Fibroblast of lung (primary cell): ENCODE data around the gene MPRIP. TPM values are rescaled to one million over a fixed set of nuclear protein-coding genes. Genes with fewer than 3 reads are reported as not detected.

ENCODE experiments used
- DNase-seq, 2 donors: peaks; one replicate each; pipeline versions ENCODE4 v3.0.0 to v3.0.0-alpha.2; 2010; ENCODE audit warnings: low read depth in 2 of 2
- H2AFZ ChIP-seq: 2 replicates; pipeline ENCODE4 v1.5.1; 2012; ENCODE audit warnings: low read length, control low read depth, inconsistent platforms
- H3K27ac ChIP-seq: 2 replicates; pipeline ENCODE4 v1.5.1; 2011; ENCODE audit warnings: low read length, control low read depth; ENCODE audit not compliant: insufficient read depth
- H3K27me3 ChIP-seq: 2 replicates; pipeline ENCODE4 v1.5.1; 2011; ENCODE audit warnings: mild to moderate bottlenecking, low read length; ENCODE audit not compliant: control insufficient read depth, insufficient read depth
- H3K36me3 ChIP-seq: 2 replicates; pipeline ENCODE4 v1.5.1; 2011; ENCODE audit warnings: low read length; ENCODE audit not compliant: control insufficient read depth, insufficient read depth
- H3K4me1 ChIP-seq: 2 replicates; pipeline ENCODE4 v1.5.1; 2011; ENCODE audit warnings: low read length; ENCODE audit not compliant: control insufficient read depth, insufficient read depth; ENCODE audit errors: extremely low read depth
- H3K4me2 ChIP-seq: 2 replicates; pipeline ENCODE4 v1.5.1; 2011; ENCODE audit warnings: low read length, control low read depth; ENCODE audit not compliant: insufficient read depth; ENCODE audit errors: extremely low read depth
- H3K4me3 ChIP-seq, 4 experiments: fragments of 200-600 bp in 1 of 4; sonication (generic) in 1 of 4; replicated peaks in 1 of 4; 2 replicates each; pipeline ENCODE4 v1.5.1; 2011 to 2016; ENCODE audit warnings: low read length in 4 of 4, low read depth in 3 of 4, mild to moderate bottlenecking in 3 of 4, control low read depth in 2 of 4, inconsistent platforms in 1 of 4, mixed read lengths in 1 of 4; ENCODE audit not compliant: insufficient read depth in 1 of 4; ENCODE audit errors: control extremely low read depth in 1 of 4
- H3K79me2 ChIP-seq: 2 replicates; pipeline ENCODE4 v1.5.1; 2012; ENCODE audit warnings: mild to moderate bottlenecking, low read length, inconsistent platforms; ENCODE audit not compliant: control insufficient read depth, insufficient read depth
- H3K9ac ChIP-seq: 2 replicates; pipeline ENCODE4 v1.5.1; 2011; ENCODE audit warnings: mild to moderate bottlenecking, low read length, control low read depth; ENCODE audit not compliant: insufficient read depth
- H3K9me3 ChIP-seq: 2 replicates; pipeline ENCODE4 v1.5.1; 2012; ENCODE audit warnings: low read depth, low read length; ENCODE audit not compliant: control insufficient read depth, insufficient read depth
- H4K20me1 ChIP-seq: 2 replicates; pipeline ENCODE4 v1.5.1; 2011; ENCODE audit warnings: low read length; ENCODE audit not compliant: control insufficient read depth, insufficient read depth; ENCODE audit errors: extremely low read depth
- EZH2 ChIP-seq: IDR thresholded peaks from 2 replicates; pipeline ENCODE4 v1.5.1; 2012; ENCODE audit warnings: low read length, control low read depth, mild to moderate bottlenecking; ENCODE audit errors: missing control alignments
- polyA plus RNA-seq, 2 donors: library from polyadenylated mRNA; depleted of rRNA in 1 of 2; stranded (reverse) in 1 of 2; unstranded in 1 of 2; fragments of >200 nt; gene quantifications; 2 replicates each; pipeline ENCODE4 v1.2.1, GENCODE V29; 2011 to 2012; ENCODE audit warnings: missing spikeins in 1 of 2
- total RNA-seq: library from RNA; depleted of rRNA; stranded (reverse); fragments of >200 nt; gene quantifications from 2 replicates; pipeline ENCODE4 v1.2.1, GENCODE V29; 2014
- TF ChIP-seq, protein P1 (sequence below), 2 donors: IDR thresholded peaks in 1 of 2; conservative IDR thresholded peaks in 1 of 2; 1 replicate in 1 of 2; 2 replicates in 1 of 2; pipeline ENCODE4 v1.5.1; 2011 to 2012; ENCODE audit warnings: low read length in 2 of 2, control low read depth in 1 of 2, inconsistent platforms in 1 of 2, low read depth in 1 of 2, mild to moderate bottlenecking in 1 of 2

The MPRIP gene
- total and polyA plus RNA-seq, 2 donors (not counting 1 experiment from before 2014, with no cell fraction given), result 104 to 124 TPM

DNA sequence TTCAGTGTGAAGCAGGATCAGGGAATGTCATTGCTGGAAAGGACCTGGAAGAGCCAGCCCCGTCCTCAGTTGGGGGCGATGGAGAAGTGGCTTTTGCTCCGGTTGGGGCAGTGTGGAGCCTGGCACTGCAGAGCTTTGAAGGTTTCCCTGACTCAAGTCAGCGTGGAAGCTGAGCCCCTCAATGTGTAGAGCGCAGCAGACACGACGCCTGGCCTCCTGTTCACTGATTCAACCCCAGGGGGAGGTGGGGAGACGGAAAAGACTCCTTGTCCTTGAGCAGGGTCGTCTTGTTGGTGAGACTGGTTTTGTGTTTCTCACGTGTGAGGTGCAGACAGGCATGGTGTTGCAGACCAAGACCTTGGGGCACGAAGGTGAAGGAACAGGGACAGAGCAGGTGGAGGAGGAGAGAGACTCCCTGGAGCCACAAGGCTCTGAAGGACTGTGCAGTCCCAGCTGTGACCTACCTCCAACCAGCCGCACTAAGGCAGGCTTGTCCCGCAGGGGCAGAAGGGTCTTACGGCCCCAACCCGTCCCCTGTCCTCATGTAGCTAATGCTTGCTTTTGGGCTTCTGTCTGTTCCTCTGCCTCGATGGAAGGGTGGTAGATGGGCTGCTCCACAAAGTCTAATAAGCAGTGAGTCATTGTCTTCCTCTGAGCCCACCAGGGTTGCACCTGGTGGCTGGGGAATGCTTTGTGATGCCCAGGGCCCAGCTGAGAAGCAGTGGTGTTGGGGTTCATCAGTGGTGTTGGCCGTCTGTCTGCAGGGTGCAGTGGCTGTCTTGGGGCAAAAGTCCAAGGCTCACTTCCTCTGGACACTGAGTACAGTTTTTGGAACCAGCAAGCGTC, 47.8 kb downstream of the MPRIP start:
- H3K27ac ChIP-seq, result no peak overlapping the region
- peaks cover 66% of the 10 kb centered on the region for H3K79me2 ChIP-seq
- no peak for TF ChIP-seq EZH2
- TF ChIP-seq, protein P1, sequence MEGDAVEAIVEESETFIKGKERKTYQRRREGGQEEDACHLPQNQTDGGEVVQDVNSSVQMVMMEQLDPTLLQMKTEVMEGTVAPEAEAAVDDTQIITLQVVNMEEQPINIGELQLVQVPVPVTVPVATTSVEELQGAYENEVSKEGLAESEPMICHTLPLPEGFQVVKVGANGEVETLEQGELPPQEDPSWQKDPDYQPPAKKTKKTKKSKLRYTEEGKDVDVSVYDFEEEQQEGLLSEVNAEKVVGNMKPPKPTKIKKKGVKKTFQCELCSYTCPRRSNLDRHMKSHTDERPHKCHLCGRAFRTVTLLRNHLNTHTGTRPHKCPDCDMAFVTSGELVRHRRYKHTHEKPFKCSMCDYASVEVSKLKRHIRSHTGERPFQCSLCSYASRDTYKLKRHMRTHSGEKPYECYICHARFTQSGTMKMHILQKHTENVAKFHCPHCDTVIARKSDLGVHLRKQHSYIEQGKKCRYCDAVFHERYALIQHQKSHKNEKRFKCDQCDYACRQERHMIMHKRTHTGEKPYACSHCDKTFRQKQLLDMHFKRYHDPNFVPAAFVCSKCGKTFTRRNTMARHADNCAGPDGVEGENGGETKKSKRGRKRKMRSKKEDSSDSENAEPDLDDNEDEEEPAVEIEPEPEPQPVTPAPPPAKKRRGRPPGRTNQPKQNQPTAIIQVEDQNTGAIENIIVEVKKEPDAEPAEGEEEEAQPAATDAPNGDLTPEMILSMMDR (conservative IDR thresholded peaks at IDR 0.05 in 1 of 2, IDR thresholded peaks at IDR 0.05 in 1 of 2; ENCODE audit: low read depth in 1 of 2, low read length in 2 of 2), result no peak
- no peaks in the 10 kb centered on the region for H3K4me1 ChIP-seq
- no peaks in the 10 kb centered on the region for H3K27me3 ChIP-seq
- H3K36me3 ChIP-seq, result peaks cover 2% of the 10 kb centered on the region
- H2AFZ ChIP-seq, result no peak overlapping the region
- H3K9ac ChIP-seq, result no peak overlapping the region
- no peak for DNase-seq
- no peak overlapping the region for H3K4me2 ChIP-seq
- no peak overlapping the region for H3K4me3 ChIP-seq
- H3K9me3 ChIP-seq, result no peaks in the 10 kb centered on the region
- no peaks in the 10 kb centered on the region for H4K20me1 ChIP-seq

DNA sequence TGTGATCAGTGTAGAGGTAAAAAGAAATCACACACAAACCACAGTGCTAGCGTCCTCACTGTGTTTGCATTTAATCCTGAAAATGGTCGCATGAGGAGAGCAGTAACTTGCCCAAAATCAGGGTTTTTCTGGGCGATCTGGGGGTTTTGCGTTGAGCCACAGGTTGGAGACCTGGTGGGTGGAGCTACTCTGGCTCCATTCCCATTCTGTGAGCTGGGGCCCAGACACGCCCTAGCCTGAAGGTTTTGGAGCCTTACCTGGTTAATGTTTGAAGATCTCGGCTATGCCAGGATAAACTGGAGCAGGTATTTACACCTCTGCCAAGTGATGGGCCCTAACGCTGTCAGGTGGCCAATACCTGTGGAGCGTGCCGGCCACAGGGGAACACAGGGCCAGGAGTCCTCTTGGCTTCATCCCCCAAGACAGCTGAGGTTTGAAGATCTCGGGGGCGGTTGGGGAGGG, 48.4 kb downstream of the MPRIP start:
- H3K27me3 ChIP-seq, result no peaks in the 10 kb centered on the region
- no peaks in the 10 kb centered on the region for H3K4me1 ChIP-seq
- H2AFZ ChIP-seq, result no peak overlapping the region
- TF ChIP-seq EZH2, result no peak
- TF ChIP-seq, protein P1 (conservative IDR thresholded peaks at IDR 0.05 in 1 of 2, IDR thresholded peaks at IDR 0.05 in 1 of 2; ENCODE audit: low read depth in 1 of 2, low read length in 2 of 2), result no peak
- H4K20me1 ChIP-seq, result no peaks in the 10 kb centered on the region
- H3K4me2 ChIP-seq, result no peak overlapping the region
- peaks cover 71% of the 10 kb centered on the region for H3K79me2 ChIP-seq
- no peak overlapping the region for H3K27ac ChIP-seq
- H3K9ac ChIP-seq, result no peak overlapping the region
- H3K36me3 ChIP-seq, result peaks cover 2% of the 10 kb centered on the region
- no peak overlapping the region for H3K4me3 ChIP-seq
- no peak for DNase-seq
- H3K9me3 ChIP-seq, result no peaks in the 10 kb centered on the region

DNA sequence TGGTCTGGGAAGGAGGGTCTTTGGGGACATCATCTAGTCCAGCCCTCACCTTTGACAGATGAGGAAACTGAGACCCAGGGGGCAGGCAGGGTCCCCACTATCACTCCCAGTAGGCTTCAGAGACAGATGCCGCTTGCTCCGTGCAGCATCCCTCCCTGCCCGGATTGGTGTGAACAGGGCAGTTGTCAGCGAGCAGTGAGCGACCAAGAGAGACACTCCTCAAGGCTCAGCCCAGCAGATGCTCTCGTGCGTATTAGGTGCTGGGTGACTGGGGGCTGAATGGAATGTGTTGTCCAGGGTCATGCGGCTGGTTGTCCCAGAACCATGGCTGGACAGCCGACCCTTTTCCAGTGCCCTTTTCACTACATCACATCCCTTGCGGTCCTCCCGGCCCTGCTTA, 49.0 kb downstream of the MPRIP start:
- Histone ChIP-seq H3K9ac (no peak overlapping the region), H3K27ac (no peak overlapping the region), H4K20me1 (no peaks in the 10 kb centered on the region), H3K9me3 (no peaks in the 10 kb centered on the region), H3K27me3 (no peaks in the 10 kb centered on the region), H3K79me2 (peaks cover 75% of the 10 kb centered on the region), H3K36me3 (peaks cover 2% of the 10 kb centered on the region), H3K4me1 (peaks cover 2% of the 10 kb centered on the region), H3K4me3 (no peak overlapping the region), H3K4me2 (no peak overlapping the region), H2AFZ (no peak overlapping the region)
- no peak for DNase-seq
- TF ChIP-seq, protein P1 (conservative IDR thresholded peaks at IDR 0.05 in 1 of 2, IDR thresholded peaks at IDR 0.05 in 1 of 2; ENCODE audit: low read depth in 1 of 2, low read length in 2 of 2), result no peak
- TF ChIP-seq EZH2, result no peak
